ENCODE results near the gene NAALADL2. TPM values are rescaled to one million over a fixed set of nuclear protein-coding genes. Genes with fewer than 3 reads are reported as not detected.

NAALADL2 gene
- total and polyA plus RNA-seq, 2 of the 13 experiments (the other 11 are each of a cell fraction or from before 2014, with no cell fraction given): 0.08 TPM; not detected in 1

DNA sequence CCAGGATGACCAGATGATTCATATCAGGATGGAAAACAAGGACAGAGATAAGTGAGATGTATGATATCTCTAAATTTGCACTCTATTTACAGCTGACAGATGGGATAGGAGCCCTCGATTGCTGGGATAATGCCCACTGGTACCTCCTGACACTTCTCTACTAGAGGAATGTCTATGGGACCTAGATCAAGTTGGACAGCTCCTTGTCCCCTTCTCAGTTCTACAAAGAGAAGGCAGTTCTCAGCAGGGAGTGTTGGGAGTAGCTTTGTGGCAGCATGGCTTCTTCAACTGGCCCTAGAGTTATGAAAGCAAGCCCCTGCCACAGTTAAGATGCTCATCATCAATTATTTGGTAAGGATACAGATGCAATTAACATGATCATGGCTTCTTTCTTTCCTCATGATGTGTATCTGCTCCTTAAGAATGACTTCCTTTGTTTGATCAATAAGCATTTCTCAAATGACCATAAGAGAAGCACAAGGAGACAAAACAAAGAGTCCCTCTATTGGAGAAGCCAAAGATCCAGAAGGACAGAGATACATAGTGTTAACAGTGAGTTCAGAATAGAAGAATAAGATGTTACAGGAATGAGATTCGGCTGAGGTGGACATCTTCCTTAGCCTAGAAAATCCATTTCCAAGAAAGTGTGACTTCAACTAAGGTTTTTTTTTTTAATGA lies 481.3 kb downstream of the NAALADL2 start (continued):
- TF ChIP-seq, protein P1, sequence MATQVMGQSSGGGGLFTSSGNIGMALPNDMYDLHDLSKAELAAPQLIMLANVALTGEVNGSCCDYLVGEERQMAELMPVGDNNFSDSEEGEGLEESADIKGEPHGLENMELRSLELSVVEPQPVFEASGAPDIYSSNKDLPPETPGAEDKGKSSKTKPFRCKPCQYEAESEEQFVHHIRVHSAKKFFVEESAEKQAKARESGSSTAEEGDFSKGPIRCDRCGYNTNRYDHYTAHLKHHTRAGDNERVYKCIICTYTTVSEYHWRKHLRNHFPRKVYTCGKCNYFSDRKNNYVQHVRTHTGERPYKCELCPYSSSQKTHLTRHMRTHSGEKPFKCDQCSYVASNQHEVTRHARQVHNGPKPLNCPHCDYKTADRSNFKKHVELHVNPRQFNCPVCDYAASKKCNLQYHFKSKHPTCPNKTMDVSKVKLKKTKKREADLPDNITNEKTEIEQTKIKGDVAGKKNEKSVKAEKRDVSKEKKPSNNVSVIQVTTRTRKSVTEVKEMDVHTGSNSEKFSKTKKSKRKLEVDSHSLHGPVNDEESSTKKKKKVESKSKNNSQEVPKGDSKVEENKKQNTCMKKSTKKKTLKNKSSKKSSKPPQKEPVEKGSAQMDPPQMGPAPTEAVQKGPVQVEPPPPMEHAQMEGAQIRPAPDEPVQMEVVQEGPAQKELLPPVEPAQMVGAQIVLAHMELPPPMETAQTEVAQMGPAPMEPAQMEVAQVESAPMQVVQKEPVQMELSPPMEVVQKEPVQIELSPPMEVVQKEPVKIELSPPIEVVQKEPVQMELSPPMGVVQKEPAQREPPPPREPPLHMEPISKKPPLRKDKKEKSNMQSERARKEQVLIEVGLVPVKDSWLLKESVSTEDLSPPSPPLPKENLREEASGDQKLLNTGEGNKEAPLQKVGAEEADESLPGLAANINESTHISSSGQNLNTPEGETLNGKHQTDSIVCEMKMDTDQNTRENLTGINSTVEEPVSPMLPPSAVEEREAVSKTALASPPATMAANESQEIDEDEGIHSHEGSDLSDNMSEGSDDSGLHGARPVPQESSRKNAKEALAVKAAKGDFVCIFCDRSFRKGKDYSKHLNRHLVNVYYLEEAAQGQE (IDR thresholded peaks at IDR 0.05; ENCODE audit: borderline replicate concordance in 1 of 2, low read depth in 1 of 2, low read length in 2 of 2): no peak
- TF ChIP-seq CREB1 (IDR thresholded peaks at IDR 0.05) (no peak), CREB1 (CRISPR knock-in tag; IDR thresholded peaks at IDR 0.05) (no peak), KDM2A (CRISPR knock-in tag; IDR thresholded peaks at IDR 0.05; ENCODE audit: borderline replicate concordance, low read depth) (no peak), KLF9 (CRISPR knock-in tag; IDR thresholded peaks at IDR 0.05; ENCODE audit: low read depth) (no peak), RAD51 (IDR thresholded peaks at IDR 0.05; ENCODE audit: borderline replicate concordance) (no peak), MAX (IDR thresholded peaks at IDR 0.05) (no peak), CEBPB (IDR thresholded peaks at IDR 0.05; ENCODE audit: borderline replicate concordance, low read depth, low read length) (no peak), DR1 (CRISPR knock-in tag; IDR thresholded peaks at IDR 0.05) (no peak)

- H3K4me1 ChIP-seq (ENCODE audit: insufficient read depth, low read length): no peaks in the 10 kb centered on the region
- BruUV-seq (replicated peaks): no TSS peak
- H3K27ac ChIP-seq (ENCODE audit: extremely low read length, insufficient read depth, low read length): no peak overlapping the region
- ChIA-PET POLR2A (no interaction called here), CTCF (ENCODE audit: low intra/inter-chr PET ratio, low total read pairs) (no interaction called here)
- no peak for FAIRE-seq
- no peaks in the 10 kb centered on the region for H4K20me1 ChIP-seq (ENCODE audit: insufficient read depth, low read length)
- H3K4me3 ChIP-seq (replicated peaks in 1 of 3; ENCODE audit: insufficient read depth in 1 of 3, low read depth in 2 of 3, low read length in 3 of 3): no peak overlapping the region
- no peak overlapping the region for H2AFZ ChIP-seq (ENCODE audit: low read length)
- no peaks in the 10 kb centered on the region; the same call in 1 of the 2 replicates for H3K9me3 ChIP-seq (ENCODE audit: low read length)
- no peak for DNase-seq (ENCODE audit: low spot score)
- no peaks in the 10 kb centered on the region for H3K27me3 ChIP-seq (ENCODE audit: control insufficient read depth in 1 of 2, insufficient read depth in 2 of 2, low read length in 2 of 2)
- H3K79me2 ChIP-seq (ENCODE audit: insufficient read depth, low read length): no peaks in the 10 kb centered on the region
- 28% methylated on average over 3 of the region's 3 CpGs for WGBS (ENCODE audit: low lambda C conversion rate)
- no peaks in the 10 kb centered on the region for H3K36me3 ChIP-seq (replicated peaks in 1 of 2; ENCODE audit: control insufficient read depth in 1 of 2, insufficient read depth in 2 of 2, low read length in 2 of 2)
- intact Hi-C loops (cut with micrococcal nuclease; ENCODE audit: unreplicated experiment) (no loop called here), in situ Hi-C loops (cut with HindIII; ENCODE audit: extremely low pct_ligation_motif_present, low pct_unique_long_range_greater_than_20kb) (no loop called here)
- no peak overlapping the region for H3K4me2 ChIP-seq (ENCODE audit: low read depth, low read length)
- no peak overlapping the region for H3K9ac ChIP-seq (ENCODE audit: insufficient read depth, low read depth, low read length)
- no peak for ATAC-seq
- TF ChIP-seq FOXP1 (IDR thresholded peaks at IDR 0.05): no peak
- TF ChIP-seq FOXP1 (CRISPR knock-in tag; IDR thresholded peaks at IDR 0.05): no peak
- no peak for TF ChIP-seq PRPF4 (IDR thresholded peaks at IDR 0.05; ENCODE audit: low read depth, low read length, poor library complexity, severe bottlenecking)
- no peak for TF ChIP-seq PCBP2 (optimal IDR thresholded peaks at IDR 0.05; ENCODE audit: low read depth, low read length, poor library complexity, severe bottlenecking)
- no peak for TF ChIP-seq KLF9 (CRISPR knock-in tag; IDR thresholded peaks at IDR 0.05; ENCODE audit: low read depth)
- no peak for TF ChIP-seq NRL (CRISPR knock-in tag; IDR thresholded peaks at IDR 0.05; ENCODE audit: borderline replicate concordance)
- TF ChIP-seq ETV6 (CRISPR knock-in tag; conservative IDR thresholded peaks at IDR 0.05): no peak
- no peak for TF ChIP-seq SP2 (CRISPR knock-in tag; IDR thresholded peaks at IDR 0.05)
- TF ChIP-seq, protein P2, sequence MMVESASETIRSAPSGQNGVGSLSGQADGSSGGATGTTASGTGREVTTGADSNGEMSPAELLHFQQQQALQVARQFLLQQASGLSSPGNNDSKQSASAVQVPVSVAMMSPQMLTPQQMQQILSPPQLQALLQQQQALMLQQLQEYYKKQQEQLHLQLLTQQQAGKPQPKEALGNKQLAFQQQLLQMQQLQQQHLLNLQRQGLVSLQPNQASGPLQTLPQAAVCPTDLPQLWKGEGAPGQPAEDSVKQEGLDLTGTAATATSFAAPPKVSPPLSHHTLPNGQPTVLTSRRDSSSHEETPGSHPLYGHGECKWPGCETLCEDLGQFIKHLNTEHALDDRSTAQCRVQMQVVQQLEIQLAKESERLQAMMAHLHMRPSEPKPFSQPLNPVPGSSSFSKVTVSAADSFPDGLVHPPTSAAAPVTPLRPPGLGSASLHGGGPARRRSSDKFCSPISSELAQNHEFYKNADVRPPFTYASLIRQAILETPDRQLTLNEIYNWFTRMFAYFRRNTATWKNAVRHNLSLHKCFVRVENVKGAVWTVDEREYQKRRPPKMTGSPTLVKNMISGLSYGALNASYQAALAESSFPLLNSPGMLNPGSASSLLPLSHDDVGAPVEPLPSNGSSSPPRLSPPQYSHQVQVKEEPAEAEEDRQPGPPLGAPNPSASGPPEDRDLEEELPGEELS (CRISPR knock-in tag; IDR thresholded peaks at IDR 0.05): no peak
- TF ChIP-seq CREM (IDR thresholded peaks at IDR 0.05): no peak
- TF ChIP-seq CREM (CRISPR knock-in tag; IDR thresholded peaks at IDR 0.05): no peak
These were observed 483.1 kb downstream of the NAALADL2 start for GRCh38 chr3:175342196-175342595.
